Ascending aorta (tissue), 2 donors: ENCODE results near the gene SLC4A5. TPM values are rescaled to one million over a fixed set of nuclear protein-coding genes. Genes with fewer than 3 reads are reported as not detected.

Experiments used
- DNase-seq, 2 donors: peaks; one replicate each; pipeline ENCODE4 v3.0.0-alpha.2; 2019; ENCODE audit warnings: low spot score in 2 of 2
- H3K27ac ChIP-seq, 2 donors: fragments of 200-600 bp; sonication (generic); one replicate each; pipeline ENCODE4 v1.5.1; 2016 to 2017; ENCODE audit warnings: mild to moderate bottlenecking in 1 of 2
- H3K27me3 ChIP-seq: fragments of 200-600 bp; sonication (generic); one replicate; pipeline ENCODE4 v1.5.1; 2017
- H3K36me3 ChIP-seq, 2 donors: fragments of 200-600 bp; sonication (generic); one replicate each; pipeline ENCODE4 v1.5.1; 2016
- H3K4me1 ChIP-seq, 2 donors: fragments of 200-600 bp; sonication (generic); one replicate each; pipeline ENCODE4 v1.5.1; 2016 to 2017; ENCODE audit warnings: mild to moderate bottlenecking in 1 of 2
- H3K4me3 ChIP-seq, 2 donors: fragments of 200-600 bp; sonication (generic); one replicate each; pipeline ENCODE4 v1.5.1; 2016 to 2017; ENCODE audit warnings: mild to moderate bottlenecking in 1 of 2
- H3K9me3 ChIP-seq, 2 donors: fragments of 200-600 bp; sonication (generic); one replicate each; pipeline ENCODE4 v1.5.1; 2016
- intact Hi-C: fragments of 100-400 bp; cut with DNase I; formaldehyde crosslinking; loops from one replicate; pipeline ENCODE4 v1.15.1; 2023
- total RNA-seq: library from RNA; depleted of rRNA; stranded (reverse); fragments of >200 nt; gene quantifications from one replicate; pipeline ENCODE4 v1.1.0, GENCODE V29; 2016
- TF ChIP-seq, protein P1 (sequence below), 3 experiments: fragments of 200-600 bp in 2 of 3; fragments of 450-650 bp in 1 of 3; sonication (generic) in 2 of 3; IDR thresholded peaks; one replicate each; pipeline ENCODE4 v1.5.1; 2016 to 2019; ENCODE audit warnings: antibody characterized with exemption in 3 of 3, mild to moderate bottlenecking in 1 of 3, moderate library complexity in 1 of 3

Gene SLC4A5
- total RNA-seq, 1 donor from 2014 or later: 0.11 TPM

DNA sequence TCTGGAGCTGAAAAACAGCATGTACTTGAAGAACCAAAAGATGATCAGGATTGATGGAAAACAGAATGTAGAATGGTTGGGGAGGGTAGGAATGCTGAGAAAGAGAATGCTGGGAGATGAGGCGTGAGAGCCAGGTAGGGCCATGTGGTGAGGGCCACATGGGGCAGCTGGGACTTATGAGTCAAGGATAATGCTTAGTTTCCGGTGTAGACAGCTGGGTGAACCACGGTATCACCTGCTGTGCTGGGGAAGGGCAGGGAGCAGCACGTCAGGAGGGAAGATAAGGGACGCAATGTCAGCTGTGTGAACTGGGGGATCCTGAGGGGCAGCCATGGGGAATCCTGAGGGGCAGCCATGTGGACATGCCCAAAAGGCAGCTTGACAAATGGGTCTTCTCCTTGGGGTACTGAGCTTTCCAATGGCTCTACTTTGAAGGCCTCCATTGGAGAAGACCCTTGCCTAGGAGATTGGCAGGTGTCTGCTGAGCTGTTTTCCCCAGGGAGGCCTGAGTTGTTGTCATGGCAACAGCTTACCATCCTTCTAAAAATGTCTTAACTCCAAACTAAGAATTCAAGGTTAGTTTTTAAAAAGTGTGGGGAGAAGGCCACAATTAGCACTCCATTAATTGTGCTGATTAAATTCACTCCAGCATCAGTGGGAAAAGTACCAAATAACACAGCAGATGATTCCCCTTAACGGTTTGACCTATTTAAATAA is 93.7 kb downstream of the SLC4A5 start:
- H3K4me1 ChIP-seq: peaks cover 0 to 2% of the 10 kb centered on the region in 2 donors
- no peaks in the 10 kb centered on the region for H3K9me3 ChIP-seq
- no peaks in the 10 kb centered on the region for H3K36me3 ChIP-seq
- H3K27me3 ChIP-seq: no peaks in the 10 kb centered on the region
- H3K4me3 ChIP-seq: no peak overlapping the region
- TF ChIP-seq, protein P1, sequence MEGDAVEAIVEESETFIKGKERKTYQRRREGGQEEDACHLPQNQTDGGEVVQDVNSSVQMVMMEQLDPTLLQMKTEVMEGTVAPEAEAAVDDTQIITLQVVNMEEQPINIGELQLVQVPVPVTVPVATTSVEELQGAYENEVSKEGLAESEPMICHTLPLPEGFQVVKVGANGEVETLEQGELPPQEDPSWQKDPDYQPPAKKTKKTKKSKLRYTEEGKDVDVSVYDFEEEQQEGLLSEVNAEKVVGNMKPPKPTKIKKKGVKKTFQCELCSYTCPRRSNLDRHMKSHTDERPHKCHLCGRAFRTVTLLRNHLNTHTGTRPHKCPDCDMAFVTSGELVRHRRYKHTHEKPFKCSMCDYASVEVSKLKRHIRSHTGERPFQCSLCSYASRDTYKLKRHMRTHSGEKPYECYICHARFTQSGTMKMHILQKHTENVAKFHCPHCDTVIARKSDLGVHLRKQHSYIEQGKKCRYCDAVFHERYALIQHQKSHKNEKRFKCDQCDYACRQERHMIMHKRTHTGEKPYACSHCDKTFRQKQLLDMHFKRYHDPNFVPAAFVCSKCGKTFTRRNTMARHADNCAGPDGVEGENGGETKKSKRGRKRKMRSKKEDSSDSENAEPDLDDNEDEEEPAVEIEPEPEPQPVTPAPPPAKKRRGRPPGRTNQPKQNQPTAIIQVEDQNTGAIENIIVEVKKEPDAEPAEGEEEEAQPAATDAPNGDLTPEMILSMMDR (IDR thresholded peaks at IDR 0.05): no peak
- intact Hi-C loops: no loop called here
- no peak overlapping the region for H3K27ac ChIP-seq
- DNase-seq: no peak

DNA sequence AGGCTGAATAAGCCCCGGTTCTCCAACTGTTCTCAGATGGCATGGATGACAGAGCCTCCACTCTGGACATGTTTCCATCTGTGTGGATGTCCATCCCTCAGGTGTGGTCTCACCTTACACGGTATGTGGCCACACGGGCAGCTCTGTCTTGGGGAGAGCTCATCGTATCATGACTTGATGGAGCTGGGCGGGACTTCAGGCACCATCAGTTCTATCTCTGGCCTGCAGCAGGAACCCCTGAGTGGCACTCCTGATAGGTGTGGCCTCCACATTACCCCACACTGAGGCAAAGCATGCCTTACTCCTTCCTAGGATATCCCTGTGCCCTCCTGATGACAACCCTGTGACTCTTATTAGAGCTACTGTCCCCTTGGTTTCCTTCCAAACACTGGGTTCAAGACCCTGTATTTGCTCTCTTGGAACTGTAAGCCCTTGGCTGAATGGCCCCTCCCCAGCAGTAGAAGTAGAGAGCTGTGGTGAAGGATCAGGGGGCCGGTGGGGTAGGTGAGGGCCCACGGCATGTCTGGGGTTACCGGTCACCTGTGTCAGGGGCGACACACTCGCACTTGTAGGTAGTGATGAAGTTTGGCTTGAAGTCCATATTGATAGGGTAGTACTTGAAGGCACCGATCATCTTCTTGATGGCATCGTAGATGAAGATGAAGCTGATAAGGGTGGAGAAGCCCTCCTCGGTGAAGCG is 96.6 kb downstream of the SLC4A5 start:
- Histone ChIP-seq H3K9me3 (no peaks in the 10 kb centered on the region), H3K27ac (no peak overlapping the region), H3K36me3 (no peaks in the 10 kb centered on the region), H3K4me3 (no peak overlapping the region), H3K4me1 (peaks cover 0 to 3% of the 10 kb centered on the region in 2 donors), H3K27me3 (no peaks in the 10 kb centered on the region)
- DNase-seq: no peak
- TF ChIP-seq, protein P1 (IDR thresholded peaks at IDR 0.05): no peak
- intact Hi-C loops: no loop called here

DNA sequence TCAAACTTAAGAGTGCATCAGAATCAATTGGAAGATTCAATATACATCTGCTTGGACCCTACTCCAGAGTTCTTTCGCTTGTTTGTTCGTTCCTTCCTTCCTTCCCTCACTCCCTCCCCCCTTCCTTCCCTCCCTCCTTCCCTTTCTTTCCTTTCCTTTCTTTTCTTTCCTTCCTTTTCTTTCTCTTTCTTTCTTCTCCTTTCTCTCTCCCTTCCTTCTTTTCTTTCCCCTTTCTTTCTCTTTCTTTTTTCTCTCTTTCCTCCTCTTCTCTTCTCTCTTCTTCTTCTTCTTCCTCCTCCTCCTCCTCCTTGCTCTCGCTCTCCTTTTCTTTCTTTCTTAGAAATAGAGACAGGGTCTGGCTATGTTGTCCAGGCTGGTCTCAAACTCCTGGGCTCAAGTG is 98.9 kb downstream of the SLC4A5 start:
- Histone ChIP-seq H3K9me3 (no peaks in the 10 kb centered on the region), H3K36me3 (no peaks in the 10 kb centered on the region), H3K4me1 (peaks cover 0 to 3% of the 10 kb centered on the region in 2 donors), H3K27me3 (no peaks in the 10 kb centered on the region), H3K4me3 (no peak overlapping the region), H3K27ac (no peak overlapping the region)
- no peak for DNase-seq
- intact Hi-C loops: no loop called here
- TF ChIP-seq, protein P1 (IDR thresholded peaks at IDR 0.05): no peak

DNA sequence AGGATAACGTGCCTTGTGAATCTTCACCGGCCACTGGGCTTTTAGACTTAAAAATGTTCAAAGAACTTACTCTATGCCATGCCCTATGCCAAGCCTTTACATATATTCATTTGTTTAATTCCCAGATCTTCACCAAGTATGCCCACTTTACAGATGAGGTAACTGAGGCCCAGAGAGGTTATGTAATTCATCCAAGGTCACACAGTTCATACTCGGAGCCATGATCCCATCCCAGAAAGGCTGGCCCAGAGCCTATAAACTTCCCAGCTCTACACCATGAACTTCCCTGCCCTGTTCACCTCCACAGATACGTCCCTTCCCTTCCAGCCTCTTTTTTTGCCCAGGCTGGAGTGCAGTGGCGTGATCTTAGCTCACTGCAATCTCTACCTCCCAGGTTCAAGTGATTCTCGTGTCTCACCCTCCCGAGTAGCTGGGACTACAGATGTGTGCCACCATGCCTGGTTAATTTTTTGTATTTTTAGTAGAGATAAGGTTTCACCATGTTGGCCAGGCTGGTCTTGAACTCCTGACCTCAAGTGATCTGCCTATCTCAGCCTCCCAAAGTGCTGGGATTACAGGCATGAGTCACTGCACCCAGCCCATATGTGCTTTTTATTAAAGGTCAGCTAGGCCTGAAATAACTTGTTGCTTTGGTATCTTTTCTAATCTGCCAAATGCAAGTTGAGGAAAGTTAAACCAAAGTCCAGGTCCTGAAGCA is 100.7 kb downstream of the SLC4A5 start:
- Histone ChIP-seq H3K36me3 (no peaks in the 10 kb centered on the region), H3K4me3 (no peak overlapping the region), H3K9me3 (no peaks in the 10 kb centered on the region), H3K27me3 (no peaks in the 10 kb centered on the region), H3K27ac (no peak overlapping the region), H3K4me1 (peaks cover 0 to 3% of the 10 kb centered on the region in 2 donors)
- no peak for DNase-seq
- intact Hi-C loops: no loop called here
- TF ChIP-seq, protein P1 (IDR thresholded peaks at IDR 0.05): no peak

DNA sequence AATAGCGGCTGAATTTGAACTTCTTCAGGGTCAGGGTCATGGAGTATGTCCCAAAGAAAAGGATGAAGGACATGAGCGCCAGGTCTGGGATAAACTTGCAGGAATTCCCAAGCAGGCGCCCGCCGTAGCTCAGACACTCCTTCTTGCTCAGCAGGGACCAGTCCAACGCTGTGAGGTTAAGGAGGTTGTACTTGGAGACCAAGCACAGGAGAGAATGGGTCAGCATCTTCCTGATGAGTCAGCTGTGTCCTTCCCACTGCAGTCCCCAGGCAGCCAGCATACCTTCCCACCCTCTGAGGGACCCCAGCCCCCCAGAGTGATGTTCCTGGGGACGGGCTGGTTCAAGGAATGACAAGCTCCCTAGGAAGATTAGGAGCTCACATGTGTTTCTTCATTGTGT is 103.9 kb downstream of the SLC4A5 start:
- no peak overlapping the region for H3K27ac ChIP-seq
- no peaks in the 10 kb centered on the region for H3K27me3 ChIP-seq
- H3K9me3 ChIP-seq: no peaks in the 10 kb centered on the region
- intact Hi-C loops: no loop called here
- no peak for DNase-seq
- H3K4me1 ChIP-seq: peaks cover 0 to 3% of the 10 kb centered on the region in 2 donors
- TF ChIP-seq, protein P1 (IDR thresholded peaks at IDR 0.05): no peak
- no peaks in the 10 kb centered on the region for H3K36me3 ChIP-seq
- no peak overlapping the region for H3K4me3 ChIP-seq
